HCT116 (cell line): ENCODE measurements around the gene STIM1. TPM values are rescaled to one million over a fixed set of nuclear protein-coding genes. Genes with fewer than 3 reads are reported as not detected.

Experiments used
- ATAC-seq: fragments of 200-7000 bp; cut with Tn5 transposase; 2 replicates; pipeline ENCODE4 v1.9.1; 2020; ENCODE audit warnings: mild to moderate bottlenecking, moderate library complexity
- BruUV-seq: library from RNA; stranded (reverse); fragments of 400-500 nt; replicated peaks from 2 replicates; lab custom pipeline; 2021; lab: Mats Ljungman, UMichigan
- CTCF ChIA-PET: fragments of 300-600 bp; sonication (Branson Sonifier 250); formaldehyde crosslinking; loops from one replicate; lab custom pipeline; 2021; ENCODE audit warnings: antibody characterized with exemption; lab: Charles Lee
- POLR2A ChIA-PET: fragments of 300-600, 350-600 bp; sonication (Branson Sonifier 250); formaldehyde crosslinking; loops from one replicate; lab custom pipeline; 2021; ENCODE audit warnings: antibody characterized with exemption; lab: Charles Lee
- RAD21 ChIA-PET, 2 experiments: fragments of 300-600 bp; sonication (Branson Sonifier 250); formaldehyde crosslinking; loops; one replicate each; lab custom pipeline; 2023; ENCODE audit warnings: low total read pairs in 2 of 2; ENCODE audit not compliant: uncharacterized antibody in 2 of 2, unreplicated experiment in 2 of 2, low non-redundant PET in 1 of 2; lab: Charles Lee
- DNase-seq: peaks from one replicate; pipeline ENCODE4 v3.0.0-alpha.2; 2010; ENCODE audit warnings: low read depth, low spot score
- H2AFZ ChIP-seq: fragments of 200-600 bp; shearing (Covaris generic), sonication (generic); 2 replicates; pipeline ENCODE4 v1.6.1; 2017; ENCODE audit warnings: low read depth, mixed run types, mixed read lengths, antibody characterized with exemption, low read length; ENCODE audit not compliant: poor library complexity, severe bottlenecking
- H3K27ac ChIP-seq: 2 replicates; pipeline ENCODE4 v1.5.1; 2012; ENCODE audit warnings: low read depth, low read length
- H3K27me3 ChIP-seq: fragments of 200-600 bp; sonication (generic); 2 replicates; pipeline ENCODE4 v1.6.1; 2016; ENCODE audit warnings: mixed run types, low read length, mixed read lengths; ENCODE audit not compliant: insufficient read depth
- H3K36me3 ChIP-seq, 2 experiments: fragments of 200-500 bp in 1 of 2; fragments of 200-600 bp in 1 of 2; sonication (Bioruptor generic) in 1 of 2; sonication (generic) in 1 of 2; 2 replicates each; pipeline versions ENCODE4 v1.5.1 to v1.6.1; 2014 to 2016; ENCODE audit warnings: low read length in 2 of 2, inconsistent platforms in 1 of 2, mixed read lengths in 1 of 2, mixed run types in 1 of 2; ENCODE audit not compliant: insufficient read depth in 2 of 2, control insufficient read depth in 1 of 2
- H3K4me1 ChIP-seq, 2 experiments: fragments of 200-600 bp in 1 of 2; sonication (generic) in 1 of 2; 2 replicates each; pipeline versions ENCODE4 v1.5.1 to v1.6.1; 2012 to 2017; ENCODE audit warnings: low read length in 2 of 2, inconsistent platforms in 1 of 2, mild to moderate bottlenecking in 1 of 2, mixed read lengths in 1 of 2, mixed run types in 1 of 2, moderate library complexity in 1 of 2; ENCODE audit not compliant: insufficient read depth in 2 of 2, control insufficient read depth in 1 of 2
- H3K4me2 ChIP-seq: fragments of 200-600 bp; sonication (generic); 2 replicates; pipeline ENCODE4 v1.6.1; 2017; ENCODE audit warnings: mixed run types, low read length, mixed read lengths
- H3K4me3 ChIP-seq, 2 experiments: fragments of 200-600 bp in 1 of 2; sonication (generic) in 1 of 2; replicated peaks in 1 of 2; 2 replicates each; pipeline ENCODE4 v1.5.1; 2011 to 2016; ENCODE audit warnings: low read length in 2 of 2, control low read depth in 1 of 2, low read depth in 1 of 2, mild to moderate bottlenecking in 1 of 2, mixed read lengths in 1 of 2, mixed run types in 1 of 2
- H3K79me2 ChIP-seq: fragments of 200-600 bp; sonication (generic); 2 replicates; pipeline ENCODE4 v1.6.1; 2017; ENCODE audit warnings: mild to moderate bottlenecking, mixed run types, low read length, moderate library complexity, mixed read lengths; ENCODE audit not compliant: insufficient read depth
- H3K9ac ChIP-seq: fragments of 200-600 bp; sonication (generic); 2 replicates; pipeline ENCODE4 v1.6.1; 2016; ENCODE audit warnings: low read length, mixed read lengths
- H3K9me2 ChIP-seq: fragments of 200-600 bp; sonication (generic), shearing (Covaris generic); 2 replicates; pipeline ENCODE4 v1.6.1; 2017; ENCODE audit warnings: mixed run types, mild to moderate bottlenecking, moderate library complexity; ENCODE audit not compliant: insufficient read depth
- H3K9me3 ChIP-seq, 2 experiments: fragments of 200-500 bp in 1 of 2; fragments of 200-600 bp in 1 of 2; sonication (Bioruptor generic) in 1 of 2; sonication (generic) in 1 of 2; 2 replicates each; pipeline ENCODE4 v1.6.1; 2014 to 2017; ENCODE audit warnings: low read length in 2 of 2, mixed read lengths in 2 of 2, inconsistent platforms in 1 of 2, low read depth in 1 of 2, mild to moderate bottlenecking in 1 of 2, mixed run types in 1 of 2, moderate library complexity in 1 of 2; ENCODE audit not compliant: control insufficient read depth in 1 of 2, insufficient read depth in 1 of 2
- H4K20me1 ChIP-seq: fragments of 200-600 bp; sonication (generic), shearing (Covaris generic); 2 replicates; pipeline ENCODE4 v1.6.1; 2017; ENCODE audit warnings: mixed run types, mild to moderate bottlenecking, moderate library complexity; ENCODE audit not compliant: insufficient read depth
- CEBPB ChIP-seq: IDR thresholded peaks from 2 replicates; pipeline ENCODE4 v1.6.1; 2012; ENCODE audit warnings: low read depth
- EGR1 ChIP-seq: IDR thresholded peaks from 2 replicates; pipeline ENCODE4 v1.6.1; 2012; ENCODE audit warnings: low read depth
- EZH2 ChIP-seq: fragments of 200-600 bp; sonication (generic); IDR thresholded peaks from 2 replicates; pipeline ENCODE4 v1.6.1; 2017; ENCODE audit warnings: antibody characterized with exemption, mixed run types
- FOSL1 ChIP-seq: IDR thresholded peaks from 2 replicates; pipeline ENCODE4 v1.6.1; 2012; ENCODE audit warnings: low read depth
- POLR2A ChIP-seq: IDR thresholded peaks from 2 replicates; pipeline ENCODE4 v1.7.0; 2011; ENCODE audit warnings: borderline replicate concordance; ENCODE audit not compliant: insufficient read depth, insufficient read length; ENCODE audit errors: extremely low read depth
- SP1 ChIP-seq: IDR thresholded peaks from 2 replicates; pipeline ENCODE4 v1.6.1; 2012; ENCODE audit warnings: low read depth
- TCF7L2 ChIP-seq: IDR thresholded peaks from 2 replicates; pipeline ENCODE4 v1.7.0; 2011; ENCODE audit warnings: borderline replicate concordance, inconsistent platforms; ENCODE audit not compliant: insufficient read depth, insufficient read length; ENCODE audit errors: extremely low read depth
- YY1 ChIP-seq: IDR thresholded peaks from 2 replicates; pipeline ENCODE4 v1.6.1; 2011; ENCODE audit warnings: low read length, low read depth, moderate library complexity, mild to moderate bottlenecking; ENCODE audit not compliant: insufficient replicate concordance; ENCODE audit errors: extremely low read depth
- ZFX ChIP-seq: fragments of 450-650 bp; IDR thresholded peaks from 2 replicates; pipeline ENCODE4 v1.6.1; 2017
- ZNF274 ChIP-seq: fragments of 200-500 bp; sonication (Bioruptor generic); IDR thresholded peaks from 2 replicates; pipeline ENCODE4 v1.6.1; 2014; ENCODE audit warnings: mild to moderate bottlenecking, low read depth, low read length, inconsistent platforms
- intact Hi-C: fragments of 100-400 bp; cut with micrococcal nuclease; formaldehyde crosslinking; loops from 2 replicates; pipeline ENCODE4 v1.10.0; 2022
- total RNA-seq: library from RNA; stranded (reverse); gene quantifications from one replicate; pipeline ENCODE4 v1.2.1, GENCODE V29; 2021; ENCODE audit not compliant: unreplicated experiment
- TF ChIP-seq, protein P1 (sequence below): IDR thresholded peaks from 2 replicates; pipeline ENCODE4 v1.6.1; 2012; ENCODE audit warnings: low read depth
- TF ChIP-seq, protein P2 (sequence below): IDR thresholded peaks from 2 replicates; pipeline ENCODE4 v1.6.1; 2012
- TF ChIP-seq, protein P3 (sequence below): IDR thresholded peaks from 2 replicates; pipeline ENCODE4 v1.6.1; 2011; ENCODE audit warnings: mild to moderate bottlenecking, low read length, moderate library complexity; ENCODE audit not compliant: insufficient replicate concordance; ENCODE audit errors: extremely low read depth
- TF ChIP-seq, protein P4 (sequence below): IDR thresholded peaks from 2 replicates; pipeline ENCODE4 v1.6.1; 2012

The STIM1 gene
- total RNA-seq, 1 experiment from 2014 or later, result 22.3 TPM

DNA sequence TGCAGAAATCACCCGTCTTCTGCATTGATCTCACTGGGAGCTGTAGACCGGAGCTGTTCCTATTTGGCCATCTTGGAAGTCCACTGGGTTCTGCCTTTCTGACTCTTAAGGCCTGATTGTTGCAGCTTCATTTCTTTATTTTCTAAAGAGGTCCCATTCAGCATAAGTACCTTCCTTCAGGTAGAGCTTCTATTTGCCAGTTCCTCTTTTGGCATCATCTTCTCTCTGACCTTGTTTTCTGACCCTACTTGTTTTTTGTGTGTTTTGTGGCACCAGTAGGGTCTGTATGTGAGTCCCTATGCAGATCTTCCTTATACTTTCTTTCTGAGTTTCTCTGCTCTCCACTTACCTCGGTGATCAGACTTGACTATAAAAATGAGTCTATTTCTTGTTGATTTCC, 161.7 kb downstream of the STIM1 start:
- Histone ChIP-seq H3K79me2 (no peaks in the 10 kb centered on the region), H3K9ac (no peak overlapping the region), H3K27me3 (no peaks in the 10 kb centered on the region), H3K36me3 (no peaks in the 10 kb centered on the region), H3K4me2 (no peak overlapping the region), H3K27ac (no peak overlapping the region), H4K20me1 (no peaks in the 10 kb centered on the region), H3K9me3 (no peaks in the 10 kb centered on the region), H3K4me1 (peaks cover 3 to 4% of the 10 kb centered on the region in 2 experiments; a peak in 3 of 4 replicates), H3K9me2 (no peaks in the 10 kb centered on the region), H3K4me3 (no peak overlapping the region), H2AFZ (no peak overlapping the region)
- ATAC-seq, result no peak
- ChIA-PET CTCF (no interaction called here), RAD21 (no interaction called here), POLR2A (no interaction called here)
- intact Hi-C loops, result no loop called here
- BruUV-seq, result no TSS peak
- no peak for DNase-seq
- TF ChIP-seq ZFX, result no peak
- TF ChIP-seq YY1, result no peak
- TF ChIP-seq POLR2A, result no peak
- no peak for TF ChIP-seq EZH2
- TF ChIP-seq, protein P1, sequence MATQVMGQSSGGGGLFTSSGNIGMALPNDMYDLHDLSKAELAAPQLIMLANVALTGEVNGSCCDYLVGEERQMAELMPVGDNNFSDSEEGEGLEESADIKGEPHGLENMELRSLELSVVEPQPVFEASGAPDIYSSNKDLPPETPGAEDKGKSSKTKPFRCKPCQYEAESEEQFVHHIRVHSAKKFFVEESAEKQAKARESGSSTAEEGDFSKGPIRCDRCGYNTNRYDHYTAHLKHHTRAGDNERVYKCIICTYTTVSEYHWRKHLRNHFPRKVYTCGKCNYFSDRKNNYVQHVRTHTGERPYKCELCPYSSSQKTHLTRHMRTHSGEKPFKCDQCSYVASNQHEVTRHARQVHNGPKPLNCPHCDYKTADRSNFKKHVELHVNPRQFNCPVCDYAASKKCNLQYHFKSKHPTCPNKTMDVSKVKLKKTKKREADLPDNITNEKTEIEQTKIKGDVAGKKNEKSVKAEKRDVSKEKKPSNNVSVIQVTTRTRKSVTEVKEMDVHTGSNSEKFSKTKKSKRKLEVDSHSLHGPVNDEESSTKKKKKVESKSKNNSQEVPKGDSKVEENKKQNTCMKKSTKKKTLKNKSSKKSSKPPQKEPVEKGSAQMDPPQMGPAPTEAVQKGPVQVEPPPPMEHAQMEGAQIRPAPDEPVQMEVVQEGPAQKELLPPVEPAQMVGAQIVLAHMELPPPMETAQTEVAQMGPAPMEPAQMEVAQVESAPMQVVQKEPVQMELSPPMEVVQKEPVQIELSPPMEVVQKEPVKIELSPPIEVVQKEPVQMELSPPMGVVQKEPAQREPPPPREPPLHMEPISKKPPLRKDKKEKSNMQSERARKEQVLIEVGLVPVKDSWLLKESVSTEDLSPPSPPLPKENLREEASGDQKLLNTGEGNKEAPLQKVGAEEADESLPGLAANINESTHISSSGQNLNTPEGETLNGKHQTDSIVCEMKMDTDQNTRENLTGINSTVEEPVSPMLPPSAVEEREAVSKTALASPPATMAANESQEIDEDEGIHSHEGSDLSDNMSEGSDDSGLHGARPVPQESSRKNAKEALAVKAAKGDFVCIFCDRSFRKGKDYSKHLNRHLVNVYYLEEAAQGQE, result no peak
- TF ChIP-seq TCF7L2, result no peak
- no peak for TF ChIP-seq FOSL1
- no peak for TF ChIP-seq ZNF274
- TF ChIP-seq, protein P2, sequence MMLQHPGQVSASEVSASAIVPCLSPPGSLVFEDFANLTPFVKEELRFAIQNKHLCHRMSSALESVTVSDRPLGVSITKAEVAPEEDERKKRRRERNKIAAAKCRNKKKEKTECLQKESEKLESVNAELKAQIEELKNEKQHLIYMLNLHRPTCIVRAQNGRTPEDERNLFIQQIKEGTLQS, result no peak
- no peak for TF ChIP-seq CEBPB
- TF ChIP-seq, protein P3, sequence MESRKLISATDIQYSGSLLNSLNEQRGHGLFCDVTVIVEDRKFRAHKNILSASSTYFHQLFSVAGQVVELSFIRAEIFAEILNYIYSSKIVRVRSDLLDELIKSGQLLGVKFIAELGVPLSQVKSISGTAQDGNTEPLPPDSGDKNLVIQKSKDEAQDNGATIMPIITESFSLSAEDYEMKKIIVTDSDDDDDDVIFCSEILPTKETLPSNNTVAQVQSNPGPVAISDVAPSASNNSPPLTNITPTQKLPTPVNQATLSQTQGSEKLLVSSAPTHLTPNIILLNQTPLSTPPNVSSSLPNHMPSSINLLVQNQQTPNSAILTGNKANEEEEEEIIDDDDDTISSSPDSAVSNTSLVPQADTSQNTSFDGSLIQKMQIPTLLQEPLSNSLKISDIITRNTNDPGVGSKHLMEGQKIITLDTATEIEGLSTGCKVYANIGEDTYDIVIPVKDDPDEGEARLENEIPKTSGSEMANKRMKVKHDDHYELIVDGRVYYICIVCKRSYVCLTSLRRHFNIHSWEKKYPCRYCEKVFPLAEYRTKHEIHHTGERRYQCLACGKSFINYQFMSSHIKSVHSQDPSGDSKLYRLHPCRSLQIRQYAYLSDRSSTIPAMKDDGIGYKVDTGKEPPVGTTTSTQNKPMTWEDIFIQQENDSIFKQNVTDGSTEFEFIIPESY, result no peak
- TF ChIP-seq, protein P4, sequence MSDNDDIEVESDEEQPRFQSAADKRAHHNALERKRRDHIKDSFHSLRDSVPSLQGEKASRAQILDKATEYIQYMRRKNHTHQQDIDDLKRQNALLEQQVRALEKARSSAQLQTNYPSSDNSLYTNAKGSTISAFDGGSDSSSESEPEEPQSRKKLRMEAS, result no peak
- no peak for TF ChIP-seq EGR1
- TF ChIP-seq SP1, result no peak
